GM19025 (cell line): ENCODE results near the gene FEM1B.

Experiments used
- ATAC-seq: cut with Tn5 transposase; IDR thresholded peaks from one replicate; pipeline ENCODE4 v1.9.1; 2021; ENCODE audit warnings: mild to moderate bottlenecking, low read depth, moderate library complexity; ENCODE audit not compliant: unreplicated experiment

The FEM1B gene

GRCh38 chr15:68318008-68318835 lies 40.7 kb downstream of the FEM1B start:
- ATAC-seq: no peak

GRCh38 chr15:68318931-68319909 lies 41.7 kb downstream of the FEM1B start:
- ATAC-seq: no peak

GRCh38 chr15:68319997-68320396 lies 42.5 kb downstream of the FEM1B start:
- ATAC-seq: no peak

- ATAC-seq: no peak
Observed at GRCh38 chr15:68321229-68321628, 43.7 kb downstream of the FEM1B start.

GRCh38 chr15:68322796-68323195 lies 45.3 kb downstream of the FEM1B start:
- ATAC-seq: no peak

- no peak for ATAC-seq
Observed at GRCh38 chr15:68325726-68326125, 48.2 kb downstream of the FEM1B start.

DNA sequence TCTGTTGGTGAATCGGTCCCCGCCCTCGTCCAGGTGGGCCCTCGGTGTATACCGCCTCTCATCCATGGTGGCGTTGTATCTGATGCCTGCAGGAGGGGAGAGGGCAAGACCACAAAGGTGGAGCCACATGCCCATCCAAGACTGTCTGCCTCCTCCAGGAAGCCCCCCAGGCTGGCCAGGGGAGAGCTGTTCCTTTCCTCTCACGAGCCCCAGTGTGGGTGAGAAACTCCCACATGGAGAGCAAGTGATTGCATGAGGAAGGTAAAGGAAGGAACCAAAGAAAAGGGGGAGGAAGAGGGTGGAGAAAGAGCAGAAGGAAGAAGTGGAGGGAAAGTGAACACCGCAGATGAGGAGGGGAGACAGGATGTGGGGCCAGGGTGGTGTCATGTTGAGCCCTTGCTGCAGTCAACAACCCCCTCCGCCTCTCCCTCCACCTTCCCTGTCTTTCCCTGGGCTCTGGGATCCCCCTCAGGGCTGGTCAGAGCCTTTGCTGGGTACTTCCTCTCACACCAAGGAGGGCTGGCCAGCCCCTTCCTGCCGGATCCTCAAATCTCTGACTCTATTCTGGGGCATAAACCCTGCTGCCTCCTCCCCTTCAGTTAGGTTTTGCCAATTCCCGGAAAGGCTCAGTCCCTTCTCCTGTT lies 49.3 kb downstream of the FEM1B start:
- ATAC-seq: no peak

- no peak for ATAC-seq
Observed at GRCh38 chr15:68328443-68328842, 50.9 kb downstream of the FEM1B start.

DNA sequence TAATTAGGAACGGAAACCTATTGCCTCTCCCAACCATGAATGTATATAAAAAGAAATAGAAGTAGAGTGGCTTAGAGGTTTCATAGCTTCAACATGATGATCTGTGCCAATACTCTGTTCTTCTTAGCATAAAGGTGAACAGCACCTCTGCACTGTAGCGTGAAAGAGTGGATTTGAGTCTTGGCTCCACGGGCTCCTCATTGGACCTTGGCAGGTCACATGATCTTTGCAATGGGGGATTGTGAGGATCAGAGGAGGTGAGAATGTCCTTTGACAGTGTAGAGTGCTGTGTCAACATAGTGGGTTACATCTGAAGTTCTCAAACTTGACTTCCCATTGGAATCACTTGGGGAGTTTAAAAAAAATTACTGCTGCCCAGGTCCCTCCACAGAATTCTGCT lies 51.4 kb downstream of the FEM1B start:
- no peak for ATAC-seq

GRCh38 chr15:68330416-68330815 lies 52.9 kb downstream of the FEM1B start:
- no peak for ATAC-seq

DNA sequence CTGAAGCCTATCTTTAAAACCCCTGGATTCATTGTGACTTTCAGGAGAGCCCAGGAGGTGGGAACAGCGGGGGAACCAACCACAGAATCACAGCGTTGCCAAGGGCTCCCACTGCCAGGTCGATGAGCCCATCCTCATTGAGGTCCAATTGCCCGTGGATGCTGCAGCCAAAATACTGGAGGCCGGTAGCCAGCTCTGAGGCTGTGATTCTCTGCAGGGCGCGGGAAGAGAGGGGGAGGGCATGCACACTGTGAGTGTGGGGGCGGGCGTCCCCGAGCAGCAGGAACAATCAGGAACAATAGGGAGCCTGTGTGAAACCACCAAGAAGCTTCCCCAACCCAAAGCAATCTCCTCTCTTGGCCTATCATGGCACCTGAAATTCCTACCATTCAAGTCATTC lies 53.4 kb downstream of the FEM1B start:
- no peak for ATAC-seq

- no peak for ATAC-seq
Observed at GRCh38 chr15:68332266-68332665, 54.7 kb downstream of the FEM1B start.

DNA sequence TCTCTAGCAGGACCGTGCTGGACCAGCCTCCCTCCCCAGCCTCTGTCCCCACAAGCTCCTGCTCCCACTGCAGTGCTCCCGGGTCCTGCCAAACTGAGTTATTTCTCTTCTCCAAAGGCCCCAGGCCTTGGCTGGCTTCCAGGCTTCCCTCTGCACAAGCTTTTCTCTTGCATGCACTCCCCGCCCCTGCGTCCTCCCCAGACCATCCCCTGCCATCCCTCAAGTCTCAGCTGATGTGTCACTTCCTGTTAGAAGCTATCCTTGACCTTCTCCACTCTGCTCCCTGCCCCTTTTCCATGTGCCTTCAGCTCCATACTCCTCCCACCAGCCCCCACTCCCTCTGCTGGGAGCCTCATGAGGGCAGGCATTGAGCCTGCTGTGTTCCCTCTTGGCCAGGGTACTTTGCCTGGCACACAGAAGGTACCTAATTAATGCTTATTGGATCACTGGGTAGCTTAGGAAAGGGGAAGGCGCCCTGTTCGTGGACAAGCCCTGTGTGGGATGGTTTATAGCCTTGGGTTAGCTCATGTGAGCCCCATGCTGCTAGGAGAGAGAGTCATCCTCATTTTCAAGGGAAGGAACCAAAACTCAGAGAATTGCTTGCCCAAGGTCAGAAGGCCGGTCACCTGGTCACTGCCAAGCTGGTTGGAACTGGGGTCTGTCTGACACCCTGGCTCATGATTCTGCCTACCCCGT lies 56.4 kb downstream of the FEM1B start:
- no peak for ATAC-seq

- no peak for ATAC-seq
Observed at GRCh38 chr15:68334661-68335124, 57.1 kb downstream of the FEM1B start.

GRCh38 chr15:68335251-68335650 lies 57.7 kb downstream of the FEM1B start:
- no peak for ATAC-seq

- no peak for ATAC-seq
Observed at GRCh38 chr15:68335655-68336054, 58.1 kb downstream of the FEM1B start.

GRCh38 chr15:68336516-68336915 lies 59.0 kb downstream of the FEM1B start:
- ATAC-seq: no peak

DNA sequence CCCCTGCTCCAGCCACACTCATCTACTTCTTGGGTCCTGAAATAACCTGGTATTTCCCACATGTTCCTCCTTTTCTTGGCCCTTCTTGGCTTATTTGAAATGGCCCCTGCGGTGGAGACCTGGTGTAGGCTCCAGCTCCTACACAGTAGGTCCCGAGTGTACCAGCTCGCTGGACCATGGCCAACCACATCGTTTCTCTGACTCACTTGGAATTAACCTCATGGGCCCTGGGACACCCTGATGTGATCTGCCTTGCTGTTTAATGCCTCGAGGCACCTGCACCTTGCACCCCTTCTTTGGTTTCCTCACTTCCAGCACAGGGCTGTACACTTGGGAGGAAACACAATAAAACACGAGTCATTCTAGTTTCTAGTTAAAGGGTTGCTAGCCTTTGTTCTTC lies 60.3 kb downstream of the FEM1B start:
- ATAC-seq: no peak

- no peak for ATAC-seq
Observed at GRCh38 chr15:68339481-68339880, 61.9 kb downstream of the FEM1B start.
